Ascending aorta (tissue), 2 donors: Measurements from ENCODE around the gene AATK. TPM values are rescaled to one million over a fixed set of nuclear protein-coding genes. Genes with fewer than 3 reads are reported as not detected.
"Not testable (repeated sequence)": the region's sequence is repeated elsewhere in the genome, so short reads cannot be mapped to it uniquely, and the experiment has no call there.

Experiments used
- DNase-seq, 2 donors: peaks; one replicate each; pipeline ENCODE4 v3.0.0-alpha.2; 2019; ENCODE audit warnings: low spot score in 2 of 2
- H3K27ac ChIP-seq, 2 donors: fragments of 200-600 bp; sonication (generic); one replicate each; pipeline ENCODE4 v1.5.1; 2016 to 2017; ENCODE audit warnings: mild to moderate bottlenecking in 1 of 2
- H3K27me3 ChIP-seq: fragments of 200-600 bp; sonication (generic); one replicate; pipeline ENCODE4 v1.5.1; 2017
- H3K36me3 ChIP-seq, 2 donors: fragments of 200-600 bp; sonication (generic); one replicate each; pipeline ENCODE4 v1.5.1; 2016
- H3K4me1 ChIP-seq, 2 donors: fragments of 200-600 bp; sonication (generic); one replicate each; pipeline ENCODE4 v1.5.1; 2016 to 2017; ENCODE audit warnings: mild to moderate bottlenecking in 1 of 2
- H3K4me3 ChIP-seq, 2 donors: fragments of 200-600 bp; sonication (generic); one replicate each; pipeline ENCODE4 v1.5.1; 2016 to 2017; ENCODE audit warnings: mild to moderate bottlenecking in 1 of 2
- H3K9me3 ChIP-seq, 2 donors: fragments of 200-600 bp; sonication (generic); one replicate each; pipeline ENCODE4 v1.5.1; 2016
- intact Hi-C: fragments of 100-400 bp; cut with DNase I; formaldehyde crosslinking; loops from one replicate; pipeline ENCODE4 v1.15.1; 2023
- total RNA-seq: library from RNA; depleted of rRNA; stranded (reverse); fragments of >200 nt; gene quantifications from one replicate; pipeline ENCODE4 v1.1.0, GENCODE V29; 2016
- TF ChIP-seq, protein P1 (sequence below), 3 experiments: fragments of 200-600 bp in 2 of 3; fragments of 450-650 bp in 1 of 3; sonication (generic) in 2 of 3; IDR thresholded peaks; one replicate each; pipeline ENCODE4 v1.5.1; 2016 to 2019; ENCODE audit warnings: antibody characterized with exemption in 3 of 3, mild to moderate bottlenecking in 1 of 3, moderate library complexity in 1 of 3

The AATK gene
- total RNA-seq, 1 donor from 2014 or later, result 20.6 TPM

GRCh38 chr17:81084680-81085419 is 81.2 kb downstream of the AATK start:
- TF ChIP-seq, protein P1, sequence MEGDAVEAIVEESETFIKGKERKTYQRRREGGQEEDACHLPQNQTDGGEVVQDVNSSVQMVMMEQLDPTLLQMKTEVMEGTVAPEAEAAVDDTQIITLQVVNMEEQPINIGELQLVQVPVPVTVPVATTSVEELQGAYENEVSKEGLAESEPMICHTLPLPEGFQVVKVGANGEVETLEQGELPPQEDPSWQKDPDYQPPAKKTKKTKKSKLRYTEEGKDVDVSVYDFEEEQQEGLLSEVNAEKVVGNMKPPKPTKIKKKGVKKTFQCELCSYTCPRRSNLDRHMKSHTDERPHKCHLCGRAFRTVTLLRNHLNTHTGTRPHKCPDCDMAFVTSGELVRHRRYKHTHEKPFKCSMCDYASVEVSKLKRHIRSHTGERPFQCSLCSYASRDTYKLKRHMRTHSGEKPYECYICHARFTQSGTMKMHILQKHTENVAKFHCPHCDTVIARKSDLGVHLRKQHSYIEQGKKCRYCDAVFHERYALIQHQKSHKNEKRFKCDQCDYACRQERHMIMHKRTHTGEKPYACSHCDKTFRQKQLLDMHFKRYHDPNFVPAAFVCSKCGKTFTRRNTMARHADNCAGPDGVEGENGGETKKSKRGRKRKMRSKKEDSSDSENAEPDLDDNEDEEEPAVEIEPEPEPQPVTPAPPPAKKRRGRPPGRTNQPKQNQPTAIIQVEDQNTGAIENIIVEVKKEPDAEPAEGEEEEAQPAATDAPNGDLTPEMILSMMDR (IDR thresholded peaks at IDR 0.05), result no peak
- intact Hi-C loops, result no loop called here
- Histone ChIP-seq H3K4me3 (no peak overlapping the region), H3K4me1 (no peaks in the 10 kb centered on the region), H3K9me3 (no peaks in the 10 kb centered on the region), H3K27ac (no peak overlapping the region), H3K36me3 (no peaks in the 10 kb centered on the region), H3K27me3 (no peaks in the 10 kb centered on the region)
- DNase-seq, result no peak

GRCh38 chr17:81083125-81083765 is 82.8 kb downstream of the AATK start:
- Histone ChIP-seq H3K9me3 (no peaks in the 10 kb centered on the region), H3K27me3 (no peaks in the 10 kb centered on the region), H3K4me1 (no peaks in the 10 kb centered on the region), H3K36me3 (no peaks in the 10 kb centered on the region), H3K4me3 (no peak overlapping the region), H3K27ac (no peak overlapping the region)
- DNase-seq, result no peak
- intact Hi-C loops, result no loop called here
- TF ChIP-seq, protein P1 (IDR thresholded peaks at IDR 0.05), result no peak

GRCh38 chr17:81082177-81083073 is 83.6 kb downstream of the AATK start:
- Histone ChIP-seq H3K27me3 (no peaks in the 10 kb centered on the region), H3K4me3 (no peak overlapping the region), H3K4me1 (no peaks in the 10 kb centered on the region), H3K27ac (no peak overlapping the region), H3K9me3 (no peaks in the 10 kb centered on the region), H3K36me3 (no peaks in the 10 kb centered on the region)
- TF ChIP-seq, protein P1 (IDR thresholded peaks at IDR 0.05), result no peak
- intact Hi-C loops, result no loop called here
- no peak for DNase-seq

DNA sequence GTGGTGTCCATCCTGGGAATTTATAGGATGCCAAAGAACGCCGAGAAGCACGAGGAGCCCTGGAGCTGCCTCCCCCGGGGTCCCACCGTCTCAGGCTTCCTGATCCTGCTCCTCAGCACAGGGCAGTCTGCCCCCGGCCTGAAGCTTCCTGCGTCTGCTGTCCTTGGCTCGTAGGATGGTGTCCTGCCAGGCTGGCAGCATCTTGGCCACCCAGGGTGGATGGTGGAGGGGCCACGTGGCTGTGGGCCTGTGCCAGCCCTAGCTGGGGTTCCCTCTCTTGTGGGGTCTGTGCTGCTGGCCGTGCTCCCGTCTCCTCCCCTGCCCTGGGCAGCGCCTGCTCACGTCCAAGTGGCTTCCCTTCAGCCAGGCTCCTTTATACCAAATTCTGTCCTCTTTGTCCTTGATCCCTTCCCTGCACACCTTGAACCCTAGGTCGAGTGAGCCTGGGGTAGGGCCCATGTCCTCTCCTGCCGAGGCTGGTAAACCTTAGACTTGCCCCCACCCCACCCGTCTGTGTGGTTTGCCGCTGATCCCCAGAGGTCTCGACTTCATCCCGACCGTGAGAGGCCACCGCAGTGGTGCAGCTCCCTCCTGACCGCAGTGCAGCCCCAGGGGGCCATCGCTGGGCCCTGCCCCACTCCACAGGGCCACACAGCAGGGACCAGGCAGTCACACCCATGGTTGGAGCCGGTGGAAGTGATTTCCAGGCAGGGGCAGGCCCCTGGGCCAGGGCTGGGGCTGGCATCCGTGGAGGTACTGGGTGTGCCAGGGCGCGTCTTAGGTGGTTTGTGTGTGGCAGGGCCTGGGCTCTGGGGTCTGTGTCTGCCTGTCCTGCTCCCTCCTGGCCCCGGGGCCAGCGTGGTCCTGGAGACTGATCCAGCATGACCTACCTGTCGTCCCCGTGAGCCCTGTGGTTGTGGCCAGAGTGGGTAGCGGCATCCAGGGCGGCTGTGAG is 84.5 kb downstream of the AATK start:
- TF ChIP-seq, protein P1 (IDR thresholded peaks at IDR 0.05), result no peak
- no peaks in the 10 kb centered on the region for H3K27me3 ChIP-seq
- no peak for DNase-seq
- no peak overlapping the region for H3K27ac ChIP-seq
- H3K36me3 ChIP-seq, result no peaks in the 10 kb centered on the region
- H3K9me3 ChIP-seq, result no peaks in the 10 kb centered on the region
- no peaks in the 10 kb centered on the region for H3K4me1 ChIP-seq
- intact Hi-C loops, result no loop called here
- H3K4me3 ChIP-seq, result no peak overlapping the region

GRCh38 chr17:81080019-81080418 is 86.0 kb downstream of the AATK start:
- H3K36me3 ChIP-seq, result no peaks in the 10 kb centered on the region
- no peaks in the 10 kb centered on the region for H3K9me3 ChIP-seq
- DNase-seq, result no peak
- intact Hi-C loops, result no loop called here
- H3K4me1 ChIP-seq, result no peaks in the 10 kb centered on the region
- no peak overlapping the region for H3K4me3 ChIP-seq
- no peak overlapping the region for H3K27ac ChIP-seq
- H3K27me3 ChIP-seq, result no peaks in the 10 kb centered on the region
- TF ChIP-seq, protein P1 (IDR thresholded peaks at IDR 0.05), result no peak

DNA sequence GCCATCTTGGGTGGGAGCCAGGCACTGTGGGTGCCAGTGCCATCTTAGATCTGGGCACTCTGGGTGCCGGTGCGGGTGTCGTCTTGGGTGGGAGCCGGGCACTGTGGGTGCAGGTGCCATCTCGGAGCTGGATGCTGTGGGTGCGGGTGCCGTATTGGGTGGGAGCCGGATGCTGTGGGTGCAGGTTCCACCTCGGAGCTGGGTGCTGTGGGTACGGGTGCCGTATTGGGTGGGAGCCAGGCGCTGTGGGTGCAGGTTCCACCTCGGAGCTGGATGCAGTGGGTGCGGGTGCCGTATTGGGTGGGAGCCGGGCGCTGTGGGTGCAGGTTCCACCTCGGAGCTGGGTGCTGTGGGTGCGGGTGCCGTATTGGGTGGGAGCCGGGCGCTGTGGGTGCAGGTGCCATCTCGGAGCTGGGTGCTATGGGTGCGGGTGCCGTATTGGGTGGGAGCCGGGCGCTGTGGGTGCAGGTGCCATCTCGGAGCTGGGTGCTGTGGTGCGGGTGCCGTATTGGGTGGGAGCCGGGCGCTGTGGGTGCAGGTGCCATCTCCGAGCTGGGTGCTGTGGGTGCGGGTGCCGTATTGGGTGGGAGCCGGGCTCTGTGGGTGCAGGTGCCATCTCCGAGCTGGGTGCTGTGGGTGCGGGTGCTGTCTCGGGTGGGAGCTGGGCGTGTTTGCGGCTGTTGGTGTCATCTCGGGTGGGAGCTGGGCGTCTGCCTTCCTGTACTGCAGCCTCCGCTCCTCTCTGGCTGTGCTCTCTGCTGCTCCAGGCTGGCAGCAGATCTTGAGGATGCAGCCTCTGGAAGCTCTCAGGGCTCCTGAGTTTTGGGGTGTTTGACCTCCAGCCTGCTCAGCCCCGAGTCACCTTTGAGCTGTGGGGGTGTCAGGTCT is 87.8 kb downstream of the AATK start:
- intact Hi-C loops, H3K36me3 ChIP-seq, H3K9me3 ChIP-seq, H3K4me1 ChIP-seq, H3K27me3 ChIP-seq, H3K4me3 ChIP-seq, H3K27ac ChIP-seq, DNase-seq: not testable (repeated sequence)
